Activated gamma-delta T cell treated with Interleukin-2 at 50 U/mL for 16 hours (primary cell): ENCODE data around the gene SLC20A1.
"Not testable (repeated sequence)": the region's sequence is repeated elsewhere in the genome, so short reads cannot be mapped to it uniquely, and the experiment has no call there.

ENCODE experiments used
- DNase-seq: peaks from one replicate; pipeline ENCODE4 v3.0.0-alpha.2; 2020

SLC20A1 gene

GRCh38 chr2:112646791-112647689 lies 1.3 kb downstream of the SLC20A1 start:
- no peak for DNase-seq

- DNase-seq: no peak
These were observed 2.3 kb downstream of the SLC20A1 start for GRCh38 chr2:112648081-112648480.

DNA sequence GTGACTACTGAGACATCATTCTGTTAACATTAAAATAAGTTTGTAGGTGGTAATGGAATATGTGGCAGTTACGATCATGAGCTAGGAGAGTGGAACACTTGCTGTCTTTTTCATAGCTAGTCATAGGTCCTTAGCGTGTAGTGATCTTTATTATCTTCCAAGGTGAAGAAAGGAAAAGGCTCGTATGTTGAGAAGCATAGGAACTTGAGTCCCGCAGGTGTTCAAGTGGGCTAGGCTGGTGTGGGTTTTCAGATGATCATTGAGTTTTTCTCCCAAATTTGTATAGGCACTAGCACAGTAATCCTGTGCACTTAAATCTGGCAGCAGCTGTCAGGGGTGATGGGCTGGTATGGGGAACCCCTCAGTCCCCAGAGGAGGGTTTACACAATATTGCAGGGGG lies 10.9 kb downstream of the SLC20A1 start:
- no peak for DNase-seq

GRCh38 chr2:112658301-112658700 lies 12.6 kb downstream of the SLC20A1 start:
- DNase-seq: no peak

DNA sequence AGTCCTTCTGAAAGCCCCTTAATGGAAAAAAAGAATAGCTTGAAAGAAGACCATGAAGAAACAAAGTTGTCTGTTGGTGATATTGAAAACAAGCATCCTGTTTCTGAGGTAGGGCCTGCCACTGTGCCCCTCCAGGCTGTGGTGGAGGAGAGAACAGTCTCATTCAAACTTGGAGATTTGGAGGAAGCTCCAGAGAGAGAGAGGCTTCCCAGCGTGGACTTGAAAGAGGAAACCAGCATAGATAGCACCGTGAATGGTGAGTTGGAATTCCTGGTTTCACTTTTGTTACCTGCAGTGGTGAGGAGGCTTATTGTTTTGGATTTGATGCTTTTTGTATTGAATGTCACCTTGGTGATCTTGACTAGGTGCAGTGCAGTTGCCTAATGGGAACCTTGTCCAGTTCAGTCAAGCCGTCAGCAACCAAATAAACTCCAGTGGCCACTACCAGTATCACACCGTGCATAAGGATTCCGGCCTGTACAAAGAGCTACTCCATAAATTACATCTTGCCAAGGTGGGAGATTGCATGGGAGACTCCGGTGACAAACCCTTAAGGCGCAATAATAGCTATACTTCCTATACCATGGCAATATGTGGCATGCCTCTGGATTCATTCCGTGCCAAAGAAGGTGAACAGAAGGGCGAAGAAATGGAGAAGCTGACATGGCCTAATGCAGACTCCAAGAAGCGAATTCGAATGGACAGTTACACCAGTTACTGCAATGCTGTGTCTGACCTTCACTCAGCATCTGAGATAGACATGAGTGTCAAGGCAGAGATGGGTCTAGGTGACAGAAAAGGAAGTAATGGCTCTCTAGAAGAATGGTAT lies 13.3 kb downstream of the SLC20A1 start:
- DNase-seq: no peak

GRCh38 chr2:112660138-112660537 lies 14.4 kb downstream of the SLC20A1 start:
- DNase-seq: no peak

GRCh38 chr2:112661656-112662305 lies 16.0 kb downstream of the SLC20A1 start:
- DNase-seq: no peak

DNA sequence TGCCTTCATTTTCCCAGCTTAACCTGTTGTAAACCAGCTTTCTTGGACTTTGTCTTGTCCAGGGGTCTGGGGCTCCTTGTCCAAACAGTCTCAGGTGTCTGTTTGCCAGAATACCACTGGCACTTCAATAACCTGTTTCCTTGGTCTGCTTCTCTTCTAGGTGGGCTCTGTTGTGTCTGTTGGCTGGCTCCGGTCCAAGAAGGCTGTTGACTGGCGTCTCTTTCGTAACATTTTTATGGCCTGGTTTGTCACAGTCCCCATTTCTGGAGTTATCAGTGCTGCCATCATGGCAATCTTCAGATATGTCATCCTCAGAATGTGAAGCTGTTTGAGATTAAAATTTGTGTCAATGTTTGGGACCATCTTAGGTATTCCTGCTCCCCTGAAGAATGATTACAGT lies 17.0 kb downstream of the SLC20A1 start:
- no peak for DNase-seq

GRCh38 chr2:112664689-112665088 lies 18.9 kb downstream of the SLC20A1 start:
- DNase-seq: no peak

DNA sequence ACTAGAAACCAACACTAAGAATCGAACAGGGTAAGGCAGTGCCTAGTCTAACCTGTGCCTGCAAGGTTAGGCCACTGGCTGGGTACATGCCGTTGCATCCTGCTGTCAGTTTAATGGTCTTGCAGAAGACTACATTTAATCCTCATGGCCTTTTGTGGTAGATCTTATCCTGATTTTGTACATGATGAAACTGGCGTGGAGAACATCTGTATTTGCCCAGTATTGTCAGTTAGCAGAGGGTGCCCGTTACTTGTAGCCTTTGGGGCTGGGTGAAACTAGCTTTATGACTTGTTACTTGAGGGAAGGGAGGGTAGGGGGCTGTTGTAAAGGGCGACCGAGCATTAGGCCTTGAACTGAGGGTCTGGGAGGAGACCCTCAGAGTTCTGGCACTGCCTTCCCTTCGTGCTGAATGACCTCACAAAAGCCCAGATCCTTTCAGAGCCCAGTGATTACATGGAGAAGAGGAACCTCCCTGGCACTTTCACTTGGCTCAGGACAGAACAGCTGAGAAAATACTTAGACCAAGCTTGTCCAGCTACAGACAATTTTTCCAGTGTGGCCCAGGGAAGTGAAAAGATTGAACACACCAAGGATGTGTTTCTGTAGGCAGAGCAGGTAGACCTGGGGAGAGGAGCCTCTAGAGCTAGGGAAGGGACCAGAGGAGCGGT lies 19.5 kb downstream of the SLC20A1 start:
- no peak for DNase-seq

DNA sequence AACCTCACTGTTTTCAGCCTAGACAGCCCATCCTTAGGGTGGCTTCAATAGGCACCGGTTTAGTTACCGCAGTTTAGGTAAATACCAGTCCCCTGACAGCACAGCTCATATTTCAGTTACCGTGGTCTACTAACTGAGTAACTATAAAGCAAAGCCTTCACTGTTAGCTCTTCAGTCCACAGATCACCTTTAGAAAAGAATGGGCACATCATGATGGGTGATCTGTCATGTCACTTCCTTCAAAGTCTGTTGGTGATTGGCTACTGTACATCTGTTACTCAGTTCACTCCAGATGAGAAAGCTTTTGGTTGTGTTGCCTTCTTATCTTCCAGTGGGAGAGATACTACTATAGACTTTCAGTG lies 21.0 kb downstream of the SLC20A1 start:
- DNase-seq: no peak

DNA sequence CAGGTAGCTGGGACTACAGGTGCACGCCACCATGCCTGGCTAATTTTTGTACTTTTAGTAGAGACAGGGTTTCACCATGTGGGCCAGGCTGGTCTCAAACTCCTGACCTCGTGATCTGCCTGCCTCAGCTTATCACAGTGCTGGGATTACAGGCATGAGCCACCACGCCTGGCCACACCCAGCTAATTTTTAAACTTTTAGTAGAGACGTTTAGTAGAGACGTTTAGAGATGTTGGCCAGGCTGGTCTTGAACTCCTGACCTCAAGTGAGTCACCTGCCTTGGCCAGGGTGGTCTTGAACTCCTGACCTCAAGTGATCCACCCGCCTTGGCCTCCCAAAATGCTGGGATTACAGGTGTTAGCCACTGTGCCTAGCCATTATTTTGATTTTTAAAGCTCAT lies 21.8 kb downstream of the SLC20A1 start:
- not testable (repeated sequence) for DNase-seq

- no peak for DNase-seq
These were observed 23.9 kb downstream of the SLC20A1 start for GRCh38 chr2:112669667-112670066.

- DNase-seq: no peak
These were observed 24.7 kb downstream of the SLC20A1 start for GRCh38 chr2:112670252-112671022.

- no peak for DNase-seq
These were observed 26.1 kb downstream of the SLC20A1 start for GRCh38 chr2:112671801-112672200.

- no peak for DNase-seq
These were observed 27.3 kb downstream of the SLC20A1 start for GRCh38 chr2:112673008-112673407.

GRCh38 chr2:112674229-112674628 lies 28.5 kb downstream of the SLC20A1 start:
- no peak for DNase-seq

GRCh38 chr2:112679484-112679883 lies 33.7 kb downstream of the SLC20A1 start:
- DNase-seq: no peak

- no peak for DNase-seq
These were observed 34.9 kb downstream of the SLC20A1 start for GRCh38 chr2:112680666-112681101.

DNA sequence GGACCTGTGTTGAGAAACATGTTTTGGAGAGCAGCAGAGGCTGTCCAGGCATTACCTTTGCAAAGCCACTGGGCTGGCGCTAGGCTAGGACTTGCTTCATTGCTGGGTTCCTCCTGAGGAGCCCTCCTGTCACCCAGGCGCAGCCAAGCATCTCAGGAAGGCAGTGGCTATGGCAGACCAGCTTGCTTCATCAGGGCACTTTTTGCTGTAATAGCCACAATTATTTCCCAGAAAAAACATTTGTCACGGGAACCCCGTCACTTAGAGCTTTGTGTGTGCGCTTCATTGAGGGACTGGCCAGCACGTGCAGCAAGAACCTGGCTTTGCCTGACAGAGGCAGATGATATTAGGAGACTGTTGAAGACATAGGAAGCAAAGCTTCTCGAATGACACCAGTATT lies 36.4 kb downstream of the SLC20A1 start:
- no peak for DNase-seq

GRCh38 chr2:112683550-112684414 lies 38.0 kb downstream of the SLC20A1 start:
- no peak for DNase-seq
